Epidermal melanocyte (primary cell): Measurements from ENCODE around the gene CLDN19.
"Not testable (repeated sequence)": the region's sequence is repeated elsewhere in the genome, so short reads cannot be mapped to it uniquely, and the experiment has no call there.

ENCODE experiments used
- DNase-seq: peaks from one replicate; pipeline ENCODE4 v3.0.0; 2011; ENCODE audit warnings: low spot score; ENCODE audit not compliant: insufficient read length

The CLDN19 gene

GRCh38 chr1:42738678-42739226, 1.3 kb downstream of the CLDN19 start:
- no peak for DNase-seq

DNA sequence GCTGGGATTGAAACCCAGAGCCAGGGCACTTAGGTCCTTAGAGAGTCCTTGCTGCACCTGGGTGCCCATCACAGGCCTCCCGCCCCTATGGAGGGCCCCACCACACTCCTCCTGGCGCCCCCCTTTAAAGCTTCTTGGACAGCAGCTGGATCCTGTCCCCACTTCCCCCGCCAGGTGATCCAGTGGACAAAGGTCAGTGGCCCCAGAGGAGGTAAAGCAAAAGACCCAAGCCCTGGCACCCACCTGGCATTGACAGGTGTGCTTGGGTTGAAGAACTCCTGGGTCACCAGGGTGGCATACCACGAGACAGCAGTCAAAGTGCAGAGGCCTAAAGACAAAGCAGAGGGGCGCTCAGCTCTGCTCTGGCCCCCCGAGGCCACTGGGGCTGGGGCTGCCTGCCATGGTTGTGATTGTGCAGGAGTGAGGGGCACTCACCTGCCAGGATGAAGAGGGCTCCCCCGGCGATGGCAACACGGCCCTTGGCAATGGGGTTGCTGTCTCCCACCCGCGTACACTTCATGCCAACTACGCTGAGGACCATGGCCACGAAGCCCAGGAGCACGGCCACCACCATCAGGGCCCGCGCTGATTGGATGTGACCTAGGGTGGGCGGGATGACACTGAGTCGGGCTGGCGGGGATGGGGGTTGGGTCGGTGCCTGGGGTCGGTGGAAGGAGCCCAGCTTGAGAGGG, 1.9 kb downstream of the CLDN19 start:
- no peak for DNase-seq

DNA sequence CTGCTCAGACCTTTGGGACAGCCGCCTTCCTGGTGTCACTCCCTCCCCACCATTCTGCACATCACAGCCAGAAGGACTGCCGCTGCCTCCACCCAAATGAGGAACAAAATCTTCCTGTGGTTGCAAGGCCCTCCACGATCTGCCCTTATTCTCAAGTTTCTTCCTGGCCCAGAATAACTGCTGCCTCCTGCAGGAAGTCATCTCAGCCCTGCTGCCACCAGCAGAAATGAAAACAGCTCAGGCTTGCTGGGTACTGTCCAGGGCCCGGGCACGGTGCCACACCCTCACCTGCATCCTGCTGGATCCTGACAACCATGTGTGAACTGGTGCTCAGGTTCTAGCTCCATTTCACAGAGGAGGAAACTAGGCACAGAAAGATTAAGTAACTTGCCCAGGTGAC, 2.8 kb downstream of the CLDN19 start:
- DNase-seq, result no peak

GRCh38 chr1:42736571-42737200, 3.4 kb downstream of the CLDN19 start:
- DNase-seq, result no peak

GRCh38 chr1:42736152-42736551, 3.9 kb downstream of the CLDN19 start:
- no peak for DNase-seq

DNA sequence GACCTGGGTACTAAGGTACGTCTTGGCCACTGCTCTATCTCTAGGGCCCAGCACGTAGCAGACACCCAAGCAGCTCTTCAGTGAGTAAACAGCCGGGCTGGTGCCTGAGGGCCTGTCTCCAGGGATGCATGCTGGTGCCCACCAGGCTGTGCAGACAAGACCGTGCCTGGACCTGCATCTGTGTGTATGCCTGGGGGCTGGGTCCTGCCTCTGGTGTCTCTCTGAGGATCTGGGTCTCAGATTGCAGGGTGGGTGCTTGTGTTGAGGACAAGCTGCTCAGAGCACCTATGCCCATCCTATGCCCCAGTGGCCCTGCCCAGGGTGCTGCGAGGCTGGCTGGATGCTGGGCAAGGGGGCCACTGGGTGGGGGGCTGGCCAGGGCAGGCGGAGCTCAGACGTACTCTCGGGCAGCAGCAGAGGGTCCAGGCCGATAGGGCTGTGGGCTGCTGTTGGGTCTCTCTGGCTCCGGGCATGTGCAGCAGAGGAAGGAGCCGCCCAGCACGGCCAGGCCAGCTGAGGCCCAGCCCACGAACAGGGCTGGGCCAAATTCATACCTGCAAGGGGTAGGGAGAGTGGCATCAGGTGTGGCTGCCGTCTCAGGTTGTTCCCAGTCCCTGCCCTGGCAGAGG, 4.4 kb downstream of the CLDN19 start:
- no peak for DNase-seq

DNA sequence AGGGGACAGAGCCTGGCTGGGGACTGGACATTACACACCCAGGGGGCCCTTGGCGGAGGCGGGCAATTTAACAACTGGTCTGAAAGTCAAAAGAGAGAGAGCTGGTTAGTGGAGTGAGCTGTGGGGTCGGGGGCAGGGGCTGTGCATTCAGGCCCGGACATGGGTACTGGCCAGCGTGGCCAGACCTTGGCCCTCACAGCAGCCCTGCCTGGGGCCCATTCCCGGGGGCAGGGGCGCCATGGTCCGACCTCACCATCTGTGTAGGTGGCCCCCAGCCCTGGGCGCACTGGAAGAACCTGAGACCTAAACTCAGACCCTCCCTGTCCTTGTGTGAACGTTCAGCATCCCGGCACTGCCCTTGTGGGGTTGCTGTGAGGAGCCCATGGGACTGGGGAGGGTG, 5.0 kb downstream of the CLDN19 start:
- no peak for DNase-seq

GRCh38 chr1:42734201-42735035, 5.6 kb downstream of the CLDN19 start:
- no peak for DNase-seq

DNA sequence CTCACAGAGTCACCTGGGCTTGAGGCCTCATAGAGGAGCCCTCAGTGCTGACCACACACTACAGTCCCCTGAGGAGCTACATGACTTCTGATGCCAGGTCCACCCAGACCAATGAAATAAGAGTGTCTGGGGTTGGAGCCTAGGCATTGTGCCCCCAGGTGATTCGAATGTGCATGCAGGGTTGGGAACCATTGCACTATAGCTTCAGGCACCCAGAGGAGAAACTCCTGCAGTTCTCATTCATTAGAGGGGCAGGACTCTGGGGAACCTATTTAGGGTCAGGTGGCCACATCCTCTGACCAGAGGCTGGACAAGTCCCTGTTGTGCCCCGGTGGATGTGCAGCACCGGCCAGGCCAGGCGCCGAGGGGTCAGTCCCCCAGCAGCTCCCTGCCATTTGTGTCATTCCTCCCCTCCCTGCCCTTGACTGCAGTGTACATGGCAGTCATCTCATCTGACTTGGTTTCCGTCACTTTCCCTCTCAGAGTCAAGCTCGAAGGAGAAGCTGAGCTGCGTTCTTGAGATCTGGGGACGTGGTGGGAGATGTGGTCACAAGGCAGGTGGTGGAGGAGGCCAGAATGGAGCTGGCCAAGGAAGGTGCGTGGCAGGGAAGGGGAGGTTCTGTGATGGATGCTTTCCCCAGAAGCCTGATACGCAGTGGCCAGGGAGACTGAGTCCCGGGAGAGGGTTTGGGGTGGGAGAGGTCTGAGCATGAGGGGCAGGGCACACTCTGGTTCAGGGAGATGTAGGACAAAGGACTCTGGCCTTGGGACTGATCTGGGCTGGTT, 6.4 kb downstream of the CLDN19 start:
- DNase-seq, result no peak

GRCh38 chr1:42732126-42732680, 7.8 kb downstream of the CLDN19 start:
- DNase-seq, result no peak

DNA sequence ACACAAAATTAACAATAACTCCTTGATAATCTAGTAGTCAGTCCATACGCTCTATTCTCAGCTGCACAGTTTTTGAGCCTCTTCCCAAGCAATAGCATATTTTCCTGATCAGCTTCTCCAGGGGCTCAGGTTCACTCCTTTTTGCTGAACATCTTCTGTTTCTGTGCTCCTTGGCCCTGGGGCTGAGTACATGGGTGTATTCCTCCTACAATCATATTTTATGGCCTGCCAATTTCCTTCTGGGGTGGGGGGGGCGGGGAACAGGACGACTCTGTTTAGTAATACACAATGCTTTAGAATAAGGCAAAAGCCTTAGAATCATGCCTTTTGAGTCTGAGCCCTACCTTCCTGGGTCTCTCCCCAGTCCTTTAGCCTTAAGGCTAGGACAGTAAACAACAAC, 8.5 kb downstream of the CLDN19 start:
- DNase-seq, result no peak

DNA sequence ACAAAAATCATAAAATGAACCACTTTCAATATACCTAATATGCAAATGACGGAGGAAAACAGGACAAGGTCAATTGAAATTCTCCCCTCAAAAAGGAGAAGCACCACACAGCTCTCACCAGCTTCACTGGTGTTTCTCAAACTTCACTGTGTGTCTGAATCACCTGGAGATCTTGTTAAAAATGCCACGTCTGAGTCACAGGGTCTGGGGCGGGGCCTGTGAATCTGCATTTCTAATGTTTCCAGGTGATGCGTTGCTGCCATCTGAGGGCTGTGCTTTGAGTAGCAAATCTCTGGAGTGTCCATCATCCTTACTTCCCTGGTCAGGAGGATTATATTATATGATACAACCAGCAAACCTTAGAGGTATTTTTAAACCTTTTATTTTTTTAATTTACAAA, 9.0 kb downstream of the CLDN19 start:
- DNase-seq, result no peak

GRCh38 chr1:42730002-42730401, 10.0 kb downstream of the CLDN19 start:
- no peak for DNase-seq

DNA sequence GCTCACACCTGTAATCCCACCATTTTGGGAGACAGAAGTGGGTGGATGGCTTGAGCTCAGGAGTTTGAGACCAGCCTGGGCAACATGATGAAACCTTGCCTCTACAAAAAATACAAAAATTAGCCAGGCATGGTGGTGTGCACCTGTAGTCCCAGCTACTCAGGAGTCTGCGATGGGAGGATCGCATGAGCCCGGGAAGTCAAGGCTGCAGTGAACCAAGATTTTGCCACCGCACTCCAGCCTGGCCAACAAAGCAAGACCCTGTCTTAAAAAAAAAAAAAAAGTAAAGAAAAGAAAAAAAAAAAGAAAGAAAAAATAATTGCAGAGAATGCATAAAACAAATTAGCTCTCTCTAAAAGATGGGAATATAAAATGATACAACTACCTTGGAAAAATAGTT, 14.2 kb downstream of the CLDN19 start:
- DNase-seq, result not testable (repeated sequence)

DNA sequence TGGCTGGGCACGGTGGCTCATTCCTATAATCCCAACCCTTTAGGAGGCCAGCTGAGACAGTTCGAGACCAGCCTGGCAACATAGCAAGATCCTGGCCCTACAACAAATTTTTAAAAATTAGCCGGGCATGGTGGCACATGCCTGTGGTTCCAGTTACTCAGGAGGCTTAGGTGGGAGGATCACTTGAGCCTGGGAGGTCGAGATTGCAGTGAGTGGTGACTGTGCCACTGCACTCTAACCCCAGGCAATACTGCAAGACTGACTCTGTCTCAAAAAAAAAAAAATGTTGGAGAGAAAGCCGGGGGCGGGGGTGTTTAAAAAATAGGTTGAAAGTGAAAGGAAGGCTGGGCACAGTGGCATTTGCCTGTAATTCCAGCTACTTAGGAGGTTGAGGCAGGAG, 16.5 kb downstream of the CLDN19 start:
- DNase-seq, result no peak

DNA sequence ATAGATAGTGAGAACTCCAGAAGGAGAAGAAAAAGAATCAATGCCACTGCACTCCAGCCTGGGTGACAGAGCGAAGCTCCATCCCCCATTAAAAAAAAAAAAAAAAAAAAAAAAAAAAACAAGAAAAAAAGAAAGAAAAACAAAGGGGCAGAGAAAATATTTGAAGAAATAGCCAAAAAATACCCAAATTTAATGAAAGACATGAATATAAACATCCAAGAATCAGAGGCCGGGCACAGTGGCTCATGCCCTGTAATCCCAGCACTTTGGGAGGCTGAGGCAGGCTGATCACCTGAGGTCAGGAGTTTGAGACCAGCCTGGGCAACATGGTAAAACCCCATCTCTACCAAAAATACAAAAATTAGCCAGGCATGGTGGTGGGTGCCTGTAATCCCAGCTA, 17.6 kb downstream of the CLDN19 start:
- DNase-seq, result not testable (repeated sequence)

DNA sequence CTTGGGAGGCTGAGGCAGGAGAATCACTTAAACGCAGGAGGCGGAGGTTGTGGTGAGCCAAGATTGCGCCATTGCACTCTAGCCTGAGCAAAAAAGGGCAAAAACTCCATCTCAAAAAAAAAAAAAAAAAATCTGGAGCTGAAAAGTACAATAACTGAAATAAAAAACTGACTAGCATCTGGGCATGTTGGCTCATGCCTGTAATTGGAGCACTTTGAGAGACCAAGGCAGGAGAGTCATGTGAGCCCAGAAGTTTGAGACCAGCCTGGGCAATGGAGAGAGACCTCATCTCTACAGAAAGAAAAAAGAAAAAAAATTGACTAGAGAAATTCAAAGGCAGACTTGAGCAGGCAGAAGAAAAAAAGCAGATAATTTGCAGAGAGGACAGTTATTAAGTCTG, 18.1 kb downstream of the CLDN19 start:
- DNase-seq, result no peak

DNA sequence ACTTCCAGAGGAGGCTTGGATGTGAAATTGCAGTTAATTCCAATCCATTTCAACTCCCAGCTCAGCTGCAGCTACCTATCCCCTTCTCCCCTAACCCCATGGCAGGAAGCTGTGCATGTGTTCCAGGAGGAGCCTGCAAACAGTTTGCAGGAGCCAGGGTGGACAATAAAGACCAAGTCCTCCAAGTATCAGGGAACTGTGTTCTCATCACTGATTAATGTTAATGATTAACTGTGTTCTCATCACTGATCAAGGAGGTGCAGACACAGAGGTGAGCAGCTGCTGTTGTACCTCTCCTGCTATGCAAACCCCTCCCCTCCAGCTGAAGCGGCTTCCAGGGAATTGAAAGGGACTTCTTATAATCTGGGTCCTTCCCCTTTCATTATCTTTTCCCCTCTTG, 19.2 kb downstream of the CLDN19 start:
- no peak for DNase-seq

DNA sequence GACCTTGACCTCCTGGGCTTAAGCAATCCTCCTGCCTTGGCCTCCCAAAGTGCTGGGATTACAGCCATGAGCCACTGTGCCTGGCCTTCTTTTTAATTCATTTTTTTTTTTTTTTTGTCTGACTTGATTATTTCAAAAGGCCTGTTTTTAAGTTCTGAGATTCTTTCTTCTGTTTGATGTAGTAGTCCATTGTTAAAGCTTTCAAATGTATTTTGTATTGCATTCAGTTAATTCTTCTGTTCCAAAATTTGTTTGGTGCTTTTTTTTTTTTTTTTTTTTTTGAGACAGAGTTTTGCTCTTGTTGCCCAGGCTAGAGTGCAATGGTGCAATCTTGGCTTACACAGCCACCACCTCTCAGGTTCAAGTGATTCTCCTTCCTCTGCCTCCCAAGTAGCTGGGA, 25.6 kb downstream of the CLDN19 start:
- not testable (repeated sequence) for DNase-seq

DNA sequence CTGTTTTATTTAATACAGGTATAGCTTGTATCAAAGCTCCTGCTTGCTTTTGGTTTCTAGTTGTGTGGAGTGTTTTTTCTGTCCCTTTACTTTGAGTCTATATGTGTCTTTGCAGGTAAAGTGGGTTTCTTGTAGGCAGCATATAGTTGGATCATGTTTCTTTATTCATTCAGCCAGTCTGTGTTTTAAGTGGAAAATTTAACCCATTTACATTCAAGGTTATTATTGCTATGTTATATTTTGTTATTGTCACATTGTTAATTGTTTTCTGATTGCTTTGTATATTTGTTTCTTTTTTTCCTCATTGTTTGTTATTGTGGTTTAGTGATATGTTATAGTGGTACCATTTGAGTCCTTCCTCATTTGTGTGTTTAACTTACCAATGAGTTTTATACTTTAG, 26.7 kb downstream of the CLDN19 start:
- no peak for DNase-seq

- DNase-seq, result not testable (repeated sequence)
Observed at GRCh38 chr1:42712808-42713207, 27.2 kb downstream of the CLDN19 start.
